AG20443 (cell line): Measurements from ENCODE around the gene SLC25A13.
A peak's percentile ranks its signal among the peaks of the same experiment; 100 is the strongest.
"Not testable (repeated sequence)": the region's sequence is repeated elsewhere in the genome, so short reads cannot be mapped to it uniquely, and the experiment has no call there.

ENCODE experiments used
- DNase-seq: peaks from one replicate; pipeline ENCODE4 v3.0.0; 2012; ENCODE audit warnings: low spot score, mixed read lengths

Gene SLC25A13

GRCh38 chr7:96321658-96322372 is at the start of gene SLC25A13:
Gene SLC25A13 (minus strand): TSS chr7:96322098. CDS start chr7:96321956, 142 bp downstream.
- peak; percentile 99 for DNase-seq

GRCh38 chr7:96365916-96366315 is 44.0 kb upstream of the SLC25A13 start:
- DNase-seq, result not testable (repeated sequence)

GRCh38 chr7:96361116-96361857 is 39.4 kb upstream of the SLC25A13 start:
- DNase-seq, result no peak

- DNase-seq, result no peak
These were observed 38.0 kb upstream of the SLC25A13 start for GRCh38 chr7:96359876-96360275.

GRCh38 chr7:96358236-96358971 is 36.5 kb upstream of the SLC25A13 start:
- not testable (repeated sequence) for DNase-seq

- DNase-seq, result no peak
These were observed 34.1 kb upstream of the SLC25A13 start for GRCh38 chr7:96355990-96356506.

- DNase-seq, result no peak
These were observed 33.0 kb upstream of the SLC25A13 start for GRCh38 chr7:96354881-96355280.

- no peak for DNase-seq
These were observed 27.7 kb upstream of the SLC25A13 start for GRCh38 chr7:96349572-96349971.

- DNase-seq, result no peak
These were observed 25.6 kb upstream of the SLC25A13 start for GRCh38 chr7:96347471-96347870.

GRCh38 chr7:96346293-96346953 is 24.5 kb upstream of the SLC25A13 start:
- no peak for DNase-seq

- no peak for DNase-seq
These were observed 22.3 kb upstream of the SLC25A13 start for GRCh38 chr7:96344236-96344635.

GRCh38 chr7:96342049-96342448 is 20.2 kb upstream of the SLC25A13 start:
- DNase-seq, result no peak

- DNase-seq, result peak; percentile 20
These were observed 15.6 kb upstream of the SLC25A13 start for GRCh38 chr7:96337519-96337918.

GRCh38 chr7:96332325-96332724 is 10.4 kb upstream of the SLC25A13 start:
- DNase-seq, result no peak

- DNase-seq, result no peak
These were observed 9.9 kb upstream of the SLC25A13 start for GRCh38 chr7:96331775-96332174.

- no peak for DNase-seq
These were observed 9.3 kb upstream of the SLC25A13 start for GRCh38 chr7:96331233-96331632.

GRCh38 chr7:96330193-96330592 is 8.3 kb upstream of the SLC25A13 start:
- no peak for DNase-seq

- DNase-seq, result no peak
These were observed 7.3 kb upstream of the SLC25A13 start for GRCh38 chr7:96329241-96329640.

- no peak for DNase-seq
These were observed 6.1 kb upstream of the SLC25A13 start for GRCh38 chr7:96328016-96328415.

GRCh38 chr7:96327429-96327828 is 5.5 kb upstream of the SLC25A13 start:
- DNase-seq, result no peak

GRCh38 chr7:96326752-96327151 is 4.9 kb upstream of the SLC25A13 start:
- DNase-seq, result not testable (repeated sequence)
